Right hindlimb (tissue), 1 donor: ENCODE measurements around the gene ZNF516.

ENCODE experiments used
- DNase-seq: peaks from one replicate; pipeline ENCODE4 v3.0.0-alpha.2; 2018

Gene ZNF516

DNA sequence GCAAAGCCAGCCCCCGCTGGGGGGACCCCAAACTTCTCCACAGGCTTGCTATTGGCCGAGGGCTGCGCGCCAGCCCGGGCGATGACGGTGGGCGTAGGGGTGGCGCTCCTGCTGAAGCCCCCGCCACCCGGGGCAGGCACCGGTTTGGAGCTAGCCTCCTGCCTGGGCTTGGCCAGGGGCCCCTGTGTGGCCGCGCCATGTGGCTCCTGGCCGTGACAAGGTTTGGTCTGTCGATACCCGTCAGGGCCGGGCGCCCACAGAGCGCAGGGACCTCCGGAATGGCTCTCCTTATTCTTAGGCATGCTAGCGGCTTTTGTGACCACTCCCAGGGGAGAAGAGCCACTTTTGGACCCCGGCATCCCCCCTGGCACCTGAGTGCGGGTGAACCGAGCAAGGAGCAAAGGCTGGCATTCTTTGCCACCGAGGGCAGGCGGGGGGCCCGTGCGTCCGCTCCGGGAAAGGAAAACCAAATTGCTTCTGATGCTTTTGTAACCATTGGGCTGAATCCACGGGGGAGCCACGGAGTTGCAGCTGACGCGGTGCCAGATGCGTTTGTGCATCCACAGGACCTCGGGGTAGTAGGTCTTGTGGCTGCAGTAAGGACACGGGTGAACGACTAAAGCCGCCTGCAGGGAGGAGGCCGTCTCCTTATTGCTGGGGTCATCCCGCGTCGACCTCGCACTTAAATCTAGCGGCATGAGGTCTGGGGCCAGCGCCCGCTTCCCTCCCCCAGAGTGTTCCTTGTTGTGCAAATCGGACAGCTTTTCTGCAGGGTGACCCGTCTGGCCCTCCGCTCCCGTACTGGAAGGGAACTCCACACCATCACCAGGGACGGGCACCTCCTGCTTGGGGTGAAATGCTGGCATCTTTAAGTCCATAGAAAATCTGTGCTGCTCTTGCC lies 115.6 kb downstream of the ZNF516 start:
- DNase-seq: no peak

DNA sequence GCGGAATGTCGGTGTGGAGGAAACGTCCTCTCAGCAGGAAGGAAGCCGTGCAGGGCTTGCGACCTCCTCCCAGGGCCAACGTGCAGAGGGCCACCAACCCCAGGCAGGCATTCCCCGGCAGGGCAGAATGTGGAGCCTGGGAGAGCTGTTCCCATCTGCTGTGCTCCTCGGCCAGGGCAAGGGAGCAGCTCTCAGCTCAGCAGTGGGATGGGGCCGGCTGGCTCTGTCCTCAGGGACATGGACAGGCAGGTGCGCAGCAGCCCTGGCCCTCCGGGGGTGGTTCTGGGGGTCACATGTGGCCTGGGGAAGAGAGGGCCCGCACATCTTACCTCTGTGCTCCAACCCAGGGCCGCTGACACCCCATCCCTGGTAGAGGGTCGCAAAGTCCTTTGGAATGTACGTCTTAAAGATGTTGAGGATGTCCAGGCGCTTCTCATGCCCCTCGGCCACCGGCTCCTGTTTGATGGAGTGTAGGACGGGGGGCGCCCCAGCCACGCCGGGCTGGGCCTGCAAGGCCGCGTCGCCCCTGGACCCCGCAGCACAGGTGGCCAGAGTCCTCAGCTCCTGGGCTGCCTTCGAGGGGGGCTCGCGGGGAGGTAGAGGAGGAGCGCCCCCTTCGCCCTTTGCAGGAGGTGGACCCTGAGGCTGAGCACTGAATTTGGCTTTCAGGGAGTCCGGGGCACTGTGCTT lies 116.4 kb downstream of the ZNF516 start:
- DNase-seq: no peak

DNA sequence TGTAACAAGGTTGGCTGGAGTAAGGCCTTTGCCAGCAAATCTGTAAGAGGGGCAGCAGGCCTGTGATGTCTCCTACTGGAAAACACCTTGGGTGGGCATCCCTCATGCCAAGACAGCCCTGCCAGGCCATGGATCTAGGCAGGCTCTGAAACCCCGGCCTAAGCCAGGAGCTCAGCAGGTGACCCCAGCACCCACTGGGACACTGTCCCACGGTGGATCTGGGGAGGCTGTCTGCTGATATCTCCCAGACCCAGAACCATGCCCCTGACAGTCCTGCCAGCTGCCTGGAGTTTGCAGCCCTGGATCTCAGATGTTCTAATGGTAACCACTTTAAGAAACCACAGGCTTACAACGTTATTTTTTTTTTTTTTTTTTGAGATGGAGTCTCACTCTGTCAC lies 117.7 kb downstream of the ZNF516 start:
- no peak for DNase-seq

DNA sequence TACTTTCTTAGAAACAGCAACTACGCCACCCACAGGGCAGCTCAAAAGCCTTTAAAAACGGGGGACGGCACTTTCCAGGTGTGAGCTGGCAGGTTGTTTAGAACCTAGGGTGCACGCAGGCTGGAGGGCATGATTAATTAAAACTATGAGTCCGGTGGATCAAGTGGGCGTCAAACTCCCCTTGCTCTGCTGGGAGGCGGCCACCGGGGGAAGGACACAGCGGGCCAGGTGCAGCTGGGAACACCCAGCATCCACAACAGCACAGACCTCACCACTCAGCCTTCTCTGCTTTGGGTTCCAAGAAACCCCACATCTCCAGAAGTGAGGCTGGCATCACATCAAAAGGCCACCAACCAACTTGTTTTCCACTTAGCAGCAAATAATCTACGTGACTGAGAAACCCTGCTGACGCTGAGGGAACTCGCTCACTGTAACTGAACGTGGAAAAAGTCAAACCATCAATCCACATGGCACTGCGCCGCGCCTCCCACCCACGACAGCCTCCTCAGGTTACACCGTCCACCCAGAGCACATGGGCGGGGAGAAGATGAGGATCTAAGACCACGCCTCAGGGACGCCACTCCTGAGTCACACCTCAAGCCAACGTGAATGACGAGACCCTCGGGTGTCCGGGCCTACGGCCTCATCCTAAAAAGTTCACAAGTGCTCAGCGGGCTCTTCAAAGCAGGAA lies 118.2 kb downstream of the ZNF516 start:
- no peak for DNase-seq

DNA sequence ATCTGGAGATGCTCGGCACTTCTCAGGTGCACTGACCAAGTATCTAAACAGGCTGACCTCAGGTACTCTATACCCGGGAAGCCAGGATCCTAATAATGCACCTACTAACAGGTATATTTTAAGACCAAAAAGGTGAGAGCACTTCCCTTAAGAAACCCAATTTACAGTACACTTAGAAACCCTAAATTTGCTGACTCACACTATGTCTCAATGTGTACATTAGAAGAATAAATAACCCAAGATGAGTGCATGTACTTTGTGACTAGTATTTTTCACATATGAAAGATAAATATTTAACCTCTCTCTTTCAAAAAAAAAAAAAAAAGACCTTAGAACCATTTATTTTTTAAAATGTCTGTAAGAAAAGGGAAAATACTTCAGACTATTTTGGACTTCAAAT lies 118.8 kb downstream of the ZNF516 start:
- no peak for DNase-seq

DNA sequence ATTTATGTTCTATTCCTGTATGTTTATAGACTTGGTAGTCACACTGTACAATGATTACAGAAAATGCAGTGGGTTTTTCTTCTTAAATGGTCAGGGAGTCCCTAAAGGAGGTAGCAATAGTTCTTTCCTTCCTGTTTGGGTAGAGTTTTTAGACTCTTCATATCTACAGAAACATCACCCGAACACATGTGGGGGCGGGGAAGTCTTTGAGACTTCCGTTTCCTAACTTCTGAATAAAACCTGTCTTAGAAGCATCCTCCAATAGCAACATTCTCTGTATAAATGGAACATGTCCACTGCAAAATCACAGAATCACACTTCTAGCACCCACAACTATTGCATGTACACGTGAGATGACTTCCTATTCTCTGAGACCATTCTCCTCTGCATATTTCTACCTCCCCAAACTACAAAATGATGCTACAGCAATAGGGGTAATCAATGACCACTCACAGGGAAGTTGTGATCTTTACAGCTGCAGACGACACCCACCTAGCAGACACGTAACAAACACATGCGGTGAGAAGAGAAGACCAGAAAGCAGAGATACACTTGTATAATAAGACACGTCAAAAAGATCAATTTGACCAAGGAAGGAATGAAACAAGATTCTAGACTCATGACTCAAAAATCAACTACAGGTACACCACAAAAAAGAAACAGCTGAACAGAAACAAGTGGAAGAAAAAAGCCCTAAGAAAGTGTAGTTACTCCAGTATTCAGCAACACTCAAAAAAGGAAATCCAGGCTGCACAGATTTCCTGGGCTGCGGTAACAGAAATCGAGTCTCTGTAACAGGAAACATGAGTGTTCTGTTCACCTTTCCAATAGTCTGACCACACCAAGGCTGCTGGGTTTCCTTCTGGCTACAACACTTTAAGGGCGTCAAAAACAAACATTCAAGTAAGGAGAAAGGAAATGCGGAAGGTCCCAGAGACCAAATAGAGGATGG lies 120.4 kb downstream of the ZNF516 start:
- DNase-seq: no peak

DNA sequence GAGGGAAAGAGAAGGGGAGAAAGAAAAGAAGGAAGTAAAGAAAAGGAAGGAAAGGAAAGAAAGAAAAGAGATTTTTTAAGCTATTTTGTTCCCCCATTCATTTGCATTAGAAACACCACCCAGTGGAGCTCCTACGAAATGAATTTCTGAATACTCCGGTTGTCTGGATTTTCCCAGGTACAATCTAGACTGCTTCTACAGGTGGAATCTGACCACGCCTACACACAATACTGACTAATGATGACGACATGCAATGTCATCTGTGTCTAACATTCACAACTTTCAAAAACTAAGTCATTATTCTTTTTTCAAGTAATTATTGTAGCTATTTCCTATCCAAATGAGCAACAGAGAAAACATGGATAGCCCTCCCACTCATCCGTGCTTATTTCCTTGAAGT lies 121.7 kb downstream of the ZNF516 start:
- DNase-seq: no peak

DNA sequence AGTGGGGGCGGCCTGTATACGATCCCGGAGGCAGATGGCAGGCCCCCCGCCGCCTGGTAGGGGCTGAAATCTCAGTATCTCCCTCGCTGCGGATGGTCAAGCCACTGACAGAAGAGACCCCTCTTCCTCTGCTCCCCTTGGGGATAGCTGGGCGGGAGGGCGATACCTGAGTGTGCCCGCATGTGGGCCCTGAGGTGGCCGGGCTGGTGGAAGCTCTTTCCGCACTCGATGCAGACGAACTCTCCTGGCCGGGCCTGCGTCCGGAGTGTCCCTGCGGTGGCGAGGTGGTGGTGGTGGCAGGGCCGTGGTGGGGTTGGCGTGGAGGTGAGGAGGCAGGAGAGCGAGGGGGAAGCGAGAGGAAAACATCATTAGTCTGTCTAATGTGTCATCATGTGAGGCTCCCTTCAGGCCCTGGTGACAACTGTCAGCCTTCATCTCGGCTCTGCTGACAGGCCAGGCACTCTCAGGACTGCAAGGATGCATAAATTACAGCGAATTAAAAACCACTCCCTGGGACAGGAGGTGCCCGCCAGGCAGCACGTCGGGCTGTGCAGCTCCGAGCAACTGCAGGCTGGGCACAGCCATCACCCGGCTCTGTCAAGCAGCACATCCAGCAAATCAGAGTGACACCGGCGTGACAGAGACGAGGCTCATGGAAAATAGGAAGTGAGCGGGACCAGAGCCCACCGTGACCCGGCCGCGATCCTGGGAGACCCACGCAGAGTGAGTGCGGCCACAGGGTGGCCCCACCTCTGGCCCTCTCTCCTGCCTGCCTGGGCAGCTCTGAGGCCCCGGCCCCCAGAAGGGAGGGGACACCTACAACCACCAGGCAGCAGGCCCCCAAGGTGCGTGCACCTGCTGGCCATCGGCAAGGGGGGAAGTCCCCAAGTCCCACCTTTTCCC lies 123.5 kb downstream of the ZNF516 start:
- DNase-seq: no peak

DNA sequence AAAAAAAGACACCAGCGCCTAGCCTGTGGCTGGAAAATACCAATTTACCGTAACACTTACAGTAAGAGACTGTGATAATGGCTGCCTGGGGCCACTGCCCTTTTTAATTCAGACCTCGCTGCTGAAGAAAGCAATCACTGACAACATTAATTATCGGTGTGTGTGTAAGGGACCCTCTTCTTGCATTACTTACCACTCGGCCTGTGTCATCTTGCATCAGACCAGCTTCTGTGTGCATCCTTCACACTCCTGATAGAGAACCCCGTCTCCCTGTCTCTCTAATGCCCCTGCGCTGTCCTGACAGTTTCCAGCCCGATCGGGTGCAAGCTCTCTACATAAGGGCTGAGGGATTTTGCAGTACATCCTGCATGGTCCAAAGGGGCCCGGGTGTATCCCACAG lies 124.4 kb downstream of the ZNF516 start:
- no peak for DNase-seq

DNA sequence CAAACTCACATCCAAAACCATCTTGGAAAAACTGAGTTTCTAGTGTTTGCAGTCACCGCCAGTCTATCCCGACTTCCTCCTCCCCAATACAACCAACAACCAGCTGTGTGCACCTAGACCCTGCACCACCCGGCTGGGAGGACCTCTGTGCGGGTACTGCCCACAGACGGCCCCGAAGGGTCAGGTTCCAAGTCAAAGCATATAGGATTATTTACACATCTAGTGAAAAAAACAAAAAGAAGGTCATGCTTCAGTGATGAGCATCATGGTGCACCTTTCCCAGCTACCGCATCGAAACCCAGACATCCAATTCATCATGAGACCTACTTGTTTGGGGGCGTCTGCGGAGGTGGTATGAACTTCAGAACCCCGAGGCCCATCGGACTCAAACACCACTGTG lies 124.8 kb downstream of the ZNF516 start:
- DNase-seq: no peak

DNA sequence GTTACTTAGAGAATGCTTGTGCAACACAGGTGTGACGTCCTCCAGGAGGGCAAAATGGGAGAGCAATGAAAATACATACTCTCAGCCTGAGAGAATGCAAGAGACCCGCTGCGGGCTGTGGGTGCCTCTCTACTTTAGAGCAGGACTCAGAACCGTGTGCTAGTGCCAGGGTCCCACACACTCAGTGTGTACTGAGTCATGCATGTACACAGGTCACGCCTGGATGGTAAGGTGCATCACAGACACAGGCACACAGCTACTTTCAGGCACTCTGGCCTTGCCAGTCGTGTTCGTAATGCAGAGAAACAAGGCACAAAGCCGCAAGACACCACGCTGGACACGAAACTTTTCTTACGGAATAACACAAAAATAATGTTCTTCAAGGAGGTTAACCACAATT lies 125.3 kb downstream of the ZNF516 start:
- DNase-seq: no peak

DNA sequence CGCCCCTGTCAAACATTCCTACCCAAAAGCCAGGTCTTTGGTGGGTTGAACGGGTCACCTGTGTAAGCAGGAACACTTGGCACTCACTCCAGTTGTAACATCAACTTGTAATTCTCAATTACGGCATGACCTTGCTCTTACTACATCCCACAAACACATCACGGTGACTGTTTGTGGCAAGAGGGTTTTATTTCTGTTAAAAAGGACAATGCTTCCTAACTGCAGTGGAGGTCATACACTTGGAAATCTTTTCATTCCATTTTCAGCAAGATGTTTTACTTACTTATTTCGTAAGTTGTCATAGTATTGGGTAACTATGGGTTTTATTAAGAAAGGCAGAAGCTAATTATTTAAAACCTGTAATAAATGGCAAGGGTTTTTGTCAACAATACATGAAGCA lies 126.1 kb downstream of the ZNF516 start:
- no peak for DNase-seq

DNA sequence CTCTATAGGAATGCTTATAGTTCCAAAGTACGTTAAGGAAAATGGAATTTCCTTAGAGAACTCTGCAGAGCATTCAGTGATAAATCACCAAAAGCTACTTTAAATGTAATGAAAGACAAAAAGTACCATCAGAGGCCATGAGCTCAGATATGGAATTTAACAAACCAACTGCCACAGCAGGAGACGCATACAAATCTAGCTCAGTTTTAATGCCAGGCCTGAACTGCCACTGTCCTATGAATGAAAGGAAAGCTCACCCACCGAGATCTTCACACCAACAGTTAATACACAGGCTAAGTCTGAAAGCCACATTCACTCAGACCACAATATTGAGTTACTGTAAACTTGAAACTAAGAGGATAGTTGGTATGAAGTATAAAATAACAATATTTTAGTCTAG lies 126.8 kb downstream of the ZNF516 start:
- DNase-seq: no peak

DNA sequence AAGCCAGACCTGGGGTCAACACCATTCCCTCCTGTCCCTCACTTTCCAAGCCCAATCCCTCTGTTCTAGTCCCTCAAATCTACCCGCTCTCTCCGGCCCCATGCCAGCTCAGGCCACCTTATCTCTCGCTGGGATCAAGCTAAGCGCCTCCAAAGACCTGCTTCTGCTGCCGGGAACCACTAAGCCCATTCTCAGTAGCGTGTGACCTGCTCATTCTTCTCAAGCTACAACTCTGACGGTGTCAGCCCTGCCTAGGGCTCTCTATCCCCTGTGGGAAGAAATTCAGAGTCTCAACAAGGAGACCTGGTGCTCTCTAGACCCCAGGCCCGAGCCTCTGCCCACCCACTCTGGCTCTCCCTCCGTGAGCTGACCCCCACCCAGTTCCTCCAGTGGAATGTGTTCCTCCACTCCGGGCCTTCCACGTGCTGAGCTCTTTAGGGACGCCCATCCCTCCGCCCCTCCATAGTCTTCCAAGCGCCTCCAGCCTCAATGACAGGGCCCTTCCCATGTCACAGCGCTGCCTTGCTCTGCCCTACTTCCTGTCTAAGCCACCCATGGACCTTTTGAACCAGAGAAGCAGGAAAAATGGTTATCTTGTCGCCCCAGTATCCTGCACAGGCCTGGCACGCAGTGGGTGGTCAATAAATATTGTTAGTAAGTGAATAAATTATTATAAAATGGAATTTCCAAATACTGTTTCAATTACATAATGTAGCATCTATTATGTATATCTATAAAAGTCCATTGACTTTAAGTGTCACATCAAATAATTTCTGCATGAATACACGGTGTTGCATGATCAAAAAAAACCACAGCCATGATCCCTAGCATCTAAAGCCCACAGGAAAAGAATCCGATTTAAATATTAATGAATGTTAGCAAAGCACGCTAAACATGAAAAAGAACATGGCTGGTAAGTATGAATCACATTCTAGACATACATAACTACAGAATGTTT lies 127.6 kb downstream of the ZNF516 start:
- DNase-seq: no peak

DNA sequence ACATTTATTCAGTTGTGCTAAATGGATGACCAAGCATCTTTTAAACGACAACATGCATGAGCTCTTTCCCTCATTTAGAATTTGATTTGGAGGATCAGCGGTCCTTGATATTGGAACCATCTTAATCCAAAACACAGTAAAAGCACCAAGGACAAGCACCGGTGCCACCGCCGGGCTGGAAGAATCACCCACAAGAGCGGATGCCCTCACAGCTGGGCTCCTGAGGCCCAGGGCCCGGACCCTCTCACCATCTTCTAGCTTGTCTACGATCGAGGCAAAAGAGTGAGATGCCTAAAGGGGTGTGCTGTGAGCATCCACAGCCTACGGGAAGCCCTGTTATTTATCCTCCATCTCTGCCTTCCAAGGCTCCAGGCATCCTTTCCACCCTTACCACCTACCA lies 129.5 kb downstream of the ZNF516 start:
- no peak for DNase-seq

DNA sequence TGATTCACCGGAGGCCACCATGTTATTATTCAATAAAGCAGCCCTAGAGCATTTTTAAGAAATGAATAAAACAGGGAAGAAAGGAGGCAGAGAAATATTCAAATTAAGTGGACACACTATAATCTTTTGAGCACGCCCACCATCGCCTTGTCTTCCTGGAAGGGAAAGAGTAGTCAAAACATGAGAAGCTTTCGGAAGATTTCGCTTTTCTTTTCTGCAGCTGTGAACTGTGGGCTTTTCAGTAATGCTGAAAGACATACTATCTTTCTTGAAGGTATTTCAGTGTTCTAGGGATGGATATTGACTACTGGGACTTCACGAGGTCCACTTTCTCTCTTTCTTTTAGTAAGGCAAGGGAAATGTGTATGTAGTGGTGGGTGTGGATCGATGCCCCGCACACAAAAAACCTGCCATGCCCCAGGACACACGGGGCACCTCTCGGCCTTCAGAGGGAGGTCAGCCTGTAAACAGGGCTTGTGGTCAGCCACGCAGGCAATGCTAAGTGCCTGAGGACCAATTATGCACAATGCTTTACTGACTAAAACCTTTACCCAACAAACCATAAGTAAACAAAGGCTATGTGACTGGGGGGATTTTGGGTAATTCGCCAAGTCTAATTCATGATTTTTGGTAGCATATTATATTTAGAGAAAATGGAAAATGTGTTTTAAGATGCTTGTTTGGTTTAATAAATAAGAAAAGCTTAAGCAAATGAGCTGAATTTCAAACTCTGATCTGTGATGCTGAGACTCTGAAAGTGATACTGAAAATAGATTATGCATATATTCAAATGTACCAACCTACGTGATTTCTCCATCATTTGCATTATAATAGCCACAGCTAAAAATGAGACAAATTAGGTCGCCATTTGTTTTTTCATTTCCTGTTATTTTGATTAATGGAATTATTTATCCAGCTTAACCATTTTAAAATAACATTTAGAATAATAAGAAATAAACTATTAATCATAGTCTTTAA lies 130.5 kb downstream of the ZNF516 start:
- no peak for DNase-seq

DNA sequence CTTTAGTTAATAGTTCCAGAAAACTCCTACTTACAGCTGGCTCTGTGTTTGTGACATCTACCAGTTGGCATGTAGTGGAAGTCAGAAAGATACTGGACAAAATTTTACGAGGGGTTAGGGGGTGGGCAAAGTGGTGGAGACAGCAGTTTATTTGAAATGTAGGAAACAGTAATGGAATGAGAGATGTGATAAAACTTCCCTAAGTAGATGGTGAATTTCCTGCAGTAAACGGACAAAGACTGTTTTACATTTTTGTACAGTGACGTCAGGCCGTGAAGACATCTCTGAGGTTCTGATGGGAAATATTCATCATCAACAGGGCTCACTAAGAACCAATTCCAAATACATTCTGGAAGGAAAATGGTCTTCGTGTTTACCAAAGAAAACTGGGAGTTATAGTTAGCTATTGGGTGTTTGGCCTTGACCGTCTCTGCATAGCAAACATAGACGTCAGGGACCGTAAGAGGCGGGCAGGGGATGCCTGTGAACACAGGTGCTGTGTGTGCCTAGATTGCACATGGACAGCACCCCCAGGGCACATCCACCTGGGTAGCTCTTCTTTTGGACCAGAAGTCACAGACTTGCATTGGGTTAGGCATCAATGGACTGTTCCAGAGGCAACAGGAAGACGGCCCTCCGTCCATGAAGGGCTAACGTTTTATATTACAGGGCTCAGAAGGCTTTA lies 131.5 kb downstream of the ZNF516 start:
- no peak for DNase-seq

DNA sequence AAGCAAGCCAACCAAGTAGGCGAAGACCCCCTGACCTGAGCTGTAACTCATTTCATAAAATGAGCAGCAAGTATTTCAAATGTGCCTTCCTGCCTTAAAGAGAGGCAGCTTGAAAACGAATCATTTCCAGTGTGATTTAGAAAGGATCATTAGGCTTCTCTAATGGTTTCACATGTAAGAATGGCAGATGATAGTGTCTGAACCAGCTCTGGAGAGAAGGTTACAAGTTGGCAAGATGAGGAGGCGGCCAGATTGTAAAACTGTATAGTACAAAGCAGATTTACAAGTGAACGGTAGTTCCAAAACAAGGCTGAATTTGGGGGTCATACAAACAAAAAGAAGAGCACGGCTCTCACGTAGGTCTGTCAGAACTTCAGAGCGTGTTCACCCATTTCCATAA lies 132.4 kb downstream of the ZNF516 start:
- DNase-seq: no peak
